ENCODE measurements around the gene ZNF268.

Gene ZNF268

DNA sequence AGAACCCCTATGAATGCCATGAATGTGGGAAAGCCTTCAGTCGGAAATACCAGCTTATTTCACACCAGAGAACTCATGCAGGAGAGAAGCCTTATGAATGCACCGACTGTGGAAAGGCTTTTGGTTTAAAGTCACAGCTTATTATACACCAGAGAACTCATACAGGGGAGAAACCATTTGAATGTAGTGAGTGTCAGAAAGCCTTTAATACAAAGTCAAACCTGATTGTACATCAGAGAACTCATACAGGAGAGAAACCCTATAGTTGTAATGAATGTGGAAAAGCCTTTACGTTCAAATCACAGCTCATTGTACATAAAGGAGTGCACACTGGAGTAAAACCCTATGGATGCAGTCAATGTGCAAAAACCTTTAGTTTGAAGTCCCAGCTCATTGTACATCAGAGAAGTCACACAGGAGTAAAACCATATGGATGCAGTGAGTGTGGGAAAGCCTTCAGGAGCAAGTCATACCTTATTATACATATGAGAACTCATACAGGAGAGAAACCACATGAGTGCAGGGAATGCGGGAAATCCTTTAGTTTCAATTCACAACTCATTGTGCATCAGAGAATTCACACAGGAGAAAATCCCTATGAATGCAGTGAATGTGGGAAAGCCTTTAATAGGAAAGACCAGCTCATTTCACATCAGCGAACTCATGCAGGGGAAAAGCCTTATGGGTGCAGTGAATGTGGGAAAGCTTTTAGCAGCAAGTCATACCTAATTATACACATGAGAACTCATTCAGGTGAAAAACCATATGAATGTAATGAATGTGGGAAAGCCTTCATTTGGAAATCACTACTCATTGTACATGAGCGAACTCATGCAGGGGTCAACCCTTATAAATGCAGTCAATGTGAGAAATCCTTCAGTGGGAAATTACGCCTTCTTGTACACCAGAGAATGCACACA lies 22.3 kb downstream of the ZNF268 start:
- Histone ChIP-seq H3K4me1 (no peaks in the 10 kb centered on the region), H3K4me3 (ENCODE audit: low read depth, low read length) (no peak overlapping the region), H3K36me3 (peaks cover 39% of the 10 kb centered on the region), H3K27me3 (no peaks in the 10 kb centered on the region), H3K9me3 (peaks cover 22% of the 10 kb centered on the region)
- TF ChIP-seq, protein P1, sequence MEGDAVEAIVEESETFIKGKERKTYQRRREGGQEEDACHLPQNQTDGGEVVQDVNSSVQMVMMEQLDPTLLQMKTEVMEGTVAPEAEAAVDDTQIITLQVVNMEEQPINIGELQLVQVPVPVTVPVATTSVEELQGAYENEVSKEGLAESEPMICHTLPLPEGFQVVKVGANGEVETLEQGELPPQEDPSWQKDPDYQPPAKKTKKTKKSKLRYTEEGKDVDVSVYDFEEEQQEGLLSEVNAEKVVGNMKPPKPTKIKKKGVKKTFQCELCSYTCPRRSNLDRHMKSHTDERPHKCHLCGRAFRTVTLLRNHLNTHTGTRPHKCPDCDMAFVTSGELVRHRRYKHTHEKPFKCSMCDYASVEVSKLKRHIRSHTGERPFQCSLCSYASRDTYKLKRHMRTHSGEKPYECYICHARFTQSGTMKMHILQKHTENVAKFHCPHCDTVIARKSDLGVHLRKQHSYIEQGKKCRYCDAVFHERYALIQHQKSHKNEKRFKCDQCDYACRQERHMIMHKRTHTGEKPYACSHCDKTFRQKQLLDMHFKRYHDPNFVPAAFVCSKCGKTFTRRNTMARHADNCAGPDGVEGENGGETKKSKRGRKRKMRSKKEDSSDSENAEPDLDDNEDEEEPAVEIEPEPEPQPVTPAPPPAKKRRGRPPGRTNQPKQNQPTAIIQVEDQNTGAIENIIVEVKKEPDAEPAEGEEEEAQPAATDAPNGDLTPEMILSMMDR (IDR thresholded peaks at IDR 0.05; ENCODE audit: low read depth, low read length), result no peak
- DNase-seq, result no peak

DNA sequence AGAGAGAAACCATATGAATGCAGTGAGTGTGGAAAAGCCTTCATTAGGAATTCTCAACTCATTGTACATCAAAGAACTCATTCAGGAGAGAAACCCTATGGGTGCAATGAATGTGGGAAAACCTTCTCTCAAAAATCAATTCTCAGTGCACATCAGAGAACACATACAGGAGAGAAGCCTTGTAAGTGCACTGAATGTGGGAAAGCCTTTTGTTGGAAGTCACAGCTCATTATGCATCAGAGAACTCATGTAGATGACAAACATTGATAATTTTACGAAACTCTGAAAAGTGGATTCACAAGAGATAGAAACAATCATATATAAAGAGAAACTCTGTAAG lies 22.9 kb downstream of the ZNF268 start:
- Histone ChIP-seq H3K36me3 (peaks cover 39% of the 10 kb centered on the region), H3K4me3 (ENCODE audit: low read depth, low read length) (no peak overlapping the region), H3K27me3 (no peaks in the 10 kb centered on the region), H3K4me1 (no peaks in the 10 kb centered on the region), H3K9me3 (peaks cover 22% of the 10 kb centered on the region)
- no peak for DNase-seq
- TF ChIP-seq, protein P1 (IDR thresholded peaks at IDR 0.05; ENCODE audit: low read depth, low read length), result no peak

DNA sequence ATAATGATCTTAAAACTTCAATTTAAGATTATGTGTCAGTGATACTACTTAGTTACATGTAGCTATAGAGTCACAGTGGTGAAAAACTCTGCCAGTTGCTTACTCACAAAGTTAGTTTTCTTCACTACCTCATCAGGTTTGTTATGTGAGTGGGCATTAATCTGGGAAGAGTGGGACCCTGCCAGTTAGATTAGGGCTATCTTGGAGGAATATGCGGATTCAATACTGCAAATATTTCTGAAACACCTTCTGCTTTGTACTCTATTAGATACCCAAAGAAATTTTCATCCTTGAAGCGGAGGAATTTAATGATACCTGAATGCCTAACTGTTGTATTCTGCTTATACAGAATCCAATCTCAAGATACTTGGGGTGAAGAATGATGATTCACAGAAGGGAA lies 25.1 kb downstream of the ZNF268 start:
- H3K4me1 ChIP-seq, result no peaks in the 10 kb centered on the region
- DNase-seq, result no peak
- H3K9me3 ChIP-seq, result peaks cover 25% of the 10 kb centered on the region
- H3K36me3 ChIP-seq, result peaks cover 31% of the 10 kb centered on the region
- TF ChIP-seq, protein P1 (IDR thresholded peaks at IDR 0.05; ENCODE audit: low read depth, low read length), result no peak
- no peaks in the 10 kb centered on the region for H3K27me3 ChIP-seq
- H3K4me3 ChIP-seq (ENCODE audit: low read depth, low read length), result no peak overlapping the region

DNA sequence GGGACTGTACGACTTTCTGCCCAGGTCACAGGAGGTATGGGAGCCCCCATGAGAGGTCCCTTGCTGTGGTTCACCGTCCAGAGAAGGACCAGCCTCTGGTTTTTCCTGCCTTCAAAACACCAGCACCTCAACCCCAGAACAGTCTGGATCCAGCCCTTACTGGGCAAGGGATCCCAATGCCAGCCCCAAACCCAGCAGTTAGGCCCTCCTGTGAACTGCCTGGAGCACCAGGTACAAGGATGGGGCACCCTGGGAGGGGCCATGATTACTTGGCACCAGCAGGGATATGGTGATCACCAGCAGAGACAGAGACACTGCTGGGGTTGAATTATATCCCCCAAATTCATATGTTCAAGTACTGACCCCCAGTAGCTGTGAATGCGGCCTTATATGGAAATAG lies 34.4 kb downstream of the ZNF268 start:
- DNase-seq, result no peak
- TF ChIP-seq, protein P1 (IDR thresholded peaks at IDR 0.05; ENCODE audit: low read depth, low read length), result no peak
- Histone ChIP-seq H3K27me3 (no peaks in the 10 kb centered on the region), H3K4me3 (ENCODE audit: low read depth, low read length) (no peak overlapping the region), H3K9me3 (peaks cover 6% of the 10 kb centered on the region), H3K4me1 (no peaks in the 10 kb centered on the region), H3K36me3 (no peaks in the 10 kb centered on the region)

DNA sequence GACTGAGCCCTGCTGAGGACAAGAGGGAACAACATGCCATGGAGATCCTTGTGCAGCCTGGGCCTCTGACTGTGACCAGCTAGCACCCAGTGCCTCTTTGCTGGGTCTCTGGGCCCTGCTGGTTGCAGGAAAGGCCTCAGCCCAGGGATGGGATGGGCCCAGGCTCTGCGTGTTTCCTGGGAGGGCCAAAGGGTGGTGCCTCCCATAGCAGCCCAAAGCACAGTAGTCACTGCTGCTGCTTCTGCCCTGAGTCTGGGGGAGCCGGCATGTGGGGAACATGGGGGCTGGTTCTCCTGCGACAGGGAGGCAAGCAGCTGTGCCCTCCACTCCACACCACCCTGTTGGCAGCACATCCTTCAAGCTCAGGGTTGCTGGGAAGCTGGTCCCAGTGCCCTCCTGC lies 35.9 kb downstream of the ZNF268 start:
- H3K4me3 ChIP-seq (ENCODE audit: low read depth, low read length), result no peak overlapping the region
- DNase-seq, result no peak
- H3K9me3 ChIP-seq, result peaks cover 5% of the 10 kb centered on the region; the same call in 1 of the 2 replicates
- no peaks in the 10 kb centered on the region for H3K4me1 ChIP-seq
- TF ChIP-seq, protein P1 (IDR thresholded peaks at IDR 0.05; ENCODE audit: low read depth, low read length), result no peak
- H3K36me3 ChIP-seq, result no peaks in the 10 kb centered on the region
- H3K27me3 ChIP-seq, result no peaks in the 10 kb centered on the region

DNA sequence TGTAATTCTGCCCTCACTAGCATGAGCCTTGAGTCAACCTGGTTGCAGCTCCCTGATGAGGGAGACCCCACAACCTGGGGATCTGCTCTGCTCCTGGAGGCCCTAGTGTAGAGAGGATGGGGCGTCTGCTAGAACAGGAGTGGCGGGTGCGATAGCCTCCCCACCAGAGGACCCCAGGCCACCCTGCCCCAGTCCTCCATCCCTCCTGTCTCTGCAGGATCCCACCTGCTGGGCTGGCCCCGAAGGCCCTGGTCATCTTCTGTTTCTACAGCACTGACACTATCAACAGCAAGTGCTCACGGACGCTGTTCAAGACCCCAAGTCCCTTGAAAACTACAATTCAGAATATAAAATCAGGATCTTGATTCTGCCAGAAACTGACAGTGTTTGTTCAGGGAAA lies 39.2 kb downstream of the ZNF268 start:
- no peaks in the 10 kb centered on the region for H3K4me1 ChIP-seq
- H3K36me3 ChIP-seq, result no peaks in the 10 kb centered on the region
- TF ChIP-seq, protein P1 (IDR thresholded peaks at IDR 0.05; ENCODE audit: low read depth, low read length), result no peak
- no peaks in the 10 kb centered on the region for H3K27me3 ChIP-seq
- no peak for DNase-seq
- no peak overlapping the region for H3K4me3 ChIP-seq (ENCODE audit: low read depth, low read length)
- peaks cover 3% of the 10 kb centered on the region; the same call in 1 of the 2 replicates for H3K9me3 ChIP-seq
